ENCODE measurements around the gene FYCO1.
"Not testable (repeated sequence)": the region's sequence is repeated elsewhere in the genome, so short reads cannot be mapped to it uniquely, and the experiment has no call there.

GRCh38 chr3:45997499-45997898 lies 1.9 kb upstream of the FYCO1 start:
- not testable (repeated sequence) for TF ChIP-seq EZH2phosphoT487 (IDR thresholded peaks at IDR 0.05; ENCODE audit: insufficient read depth, low read depth); EZH2 (IDR thresholded peaks at IDR 0.05; ENCODE audit: insufficient read depth, poor library complexity, severe bottlenecking)
